IPS DF 6.9 (cell line): ENCODE data around the gene SSC5D.

ENCODE experiments used
- DNase-seq: peaks from one replicate; pipeline ENCODE4 v3.0.0-alpha.2; 2013; ENCODE audit warnings: low read depth, low spot score
- H3K27ac ChIP-seq: one replicate; pipeline ENCODE4 v1.5.1; 2013; ENCODE audit warnings: low read length, control low read depth
- H3K27me3 ChIP-seq: 2 replicates; pipeline ENCODE4 v1.6.1; 2013; ENCODE audit warnings: mild to moderate bottlenecking, low read length; ENCODE audit not compliant: control insufficient read depth, insufficient read depth
- H3K36me3 ChIP-seq: 2 replicates; pipeline ENCODE4 v1.6.1; 2013; ENCODE audit warnings: low read length; ENCODE audit not compliant: control insufficient read depth, insufficient read depth
- H3K4me1 ChIP-seq: 2 replicates; pipeline ENCODE4 v1.6.1; 2013; ENCODE audit warnings: low read length; ENCODE audit not compliant: control insufficient read depth, insufficient read depth
- H3K4me3 ChIP-seq: 2 replicates; pipeline ENCODE4 v1.5.1; 2013; ENCODE audit warnings: mild to moderate bottlenecking, low read length
- H3K9me3 ChIP-seq: 2 replicates; pipeline ENCODE4 v1.6.1; 2013; ENCODE audit warnings: low read length, inconsistent platforms; ENCODE audit not compliant: control insufficient read depth, insufficient read depth
- WGBS: extraction: QIAGEN DNeasy Blood & Tissue Kit; methylation state at CpG from one replicate; pipeline ENCODE4 v1.1.7; 2013; ENCODE audit warnings: mixed read lengths, missing lambda C conversion rate; ENCODE audit not compliant: insufficient read length, insufficient coverage; 5-methylcytosine and 5-hydroxymethylcytosine counted together

The SSC5D gene

GRCh38 chr19:55541091-55541490 lies 52.9 kb downstream of the SSC5D start:
- Histone ChIP-seq H3K4me3 (no peak overlapping the region), H3K36me3 (no peaks in the 10 kb centered on the region; the same call in 1 of the 2 replicates), H3K9me3 (no peaks in the 10 kb centered on the region), H3K27me3 (no peaks in the 10 kb centered on the region), H3K27ac (no peak overlapping the region), H3K4me1 (peaks cover 5% of the 10 kb centered on the region)
- no peak for DNase-seq
- no CpG with 5 or more reads among the region's 19 CpGs for WGBS

GRCh38 chr19:55542292-55542855 lies 54.1 kb downstream of the SSC5D start:
- 100% methylated on average over 7 of the region's 7 CpGs for WGBS
- Histone ChIP-seq H3K27me3 (no peaks in the 10 kb centered on the region), H3K9me3 (no peaks in the 10 kb centered on the region), H3K36me3 (no peaks in the 10 kb centered on the region; the same call in 1 of the 2 replicates), H3K4me3 (no peak overlapping the region), H3K27ac (no peak overlapping the region), H3K4me1 (peaks cover 6% of the 10 kb centered on the region)
- DNase-seq: no peak

GRCh38 chr19:55543567-55543966 lies 55.3 kb downstream of the SSC5D start:
- no peaks in the 10 kb centered on the region for H3K9me3 ChIP-seq
- no peak for DNase-seq
- H3K27ac ChIP-seq: no peak overlapping the region
- no peak overlapping the region for H3K4me3 ChIP-seq
- 100% methylated on average over 2 of the region's 5 CpGs for WGBS
- no peaks in the 10 kb centered on the region for H3K27me3 ChIP-seq
- no peaks in the 10 kb centered on the region; the same call in 1 of the 2 replicates for H3K36me3 ChIP-seq
- H3K4me1 ChIP-seq: peaks cover 5% of the 10 kb centered on the region; the same call in 1 of the 2 replicates

GRCh38 chr19:55544014-55544413 lies 55.8 kb downstream of the SSC5D start:
- Histone ChIP-seq H3K9me3 (no peaks in the 10 kb centered on the region), H3K36me3 (no peaks in the 10 kb centered on the region; the same call in 1 of the 2 replicates), H3K27me3 (no peaks in the 10 kb centered on the region), H3K4me3 (no peak overlapping the region), H3K4me1 (peaks cover 5% of the 10 kb centered on the region; the same call in 1 of the 2 replicates), H3K27ac (no peak overlapping the region)
- no CpG with 5 or more reads among the region's 15 CpGs for WGBS
- no peak for DNase-seq

GRCh38 chr19:55544776-55545439 lies 56.7 kb downstream of the SSC5D start:
- Histone ChIP-seq H3K27me3 (no peaks in the 10 kb centered on the region), H3K27ac (no peak overlapping the region), H3K4me3 (no peak overlapping the region), H3K36me3 (no peaks in the 10 kb centered on the region; the same call in 1 of the 2 replicates), H3K9me3 (no peaks in the 10 kb centered on the region), H3K4me1 (peaks cover 2% of the 10 kb centered on the region; the same call in 1 of the 2 replicates)
- WGBS: no CpG with 5 or more reads among the region's 23 CpGs
- DNase-seq: no peak

GRCh38 chr19:55545443-55545842 lies 57.2 kb downstream of the SSC5D start, which contains the start of gene SBK3:
Gene SBK3 (minus strand): TSS chr19:55545543. CDS start chr19:55545543, 0 bp downstream.
- no CpG with 5 or more reads among the region's 10 CpGs for WGBS
- Histone ChIP-seq H3K4me1 (0 out of 2 replicates have a peak, but pooled peaks cover 2% of the 10 kb centered on the region), H3K36me3 (no peaks in the 10 kb centered on the region; the same call in 1 of the 2 replicates), H3K9me3 (no peaks in the 10 kb centered on the region), H3K4me3 (no peak within 1 kb of the TSS), H3K27me3 (no peaks in the 10 kb centered on the region), H3K27ac (no peak within 1 kb of the TSS)
- DNase-seq: no peak

GRCh38 chr19:55546011-55546410 lies 57.8 kb downstream of the SSC5D start:
- no peaks in the 10 kb centered on the region for H3K9me3 ChIP-seq
- H3K4me3 ChIP-seq: no peak overlapping the region
- no peaks in the 10 kb centered on the region for H3K27me3 ChIP-seq
- DNase-seq: no peak
- H3K36me3 ChIP-seq: no peaks in the 10 kb centered on the region; the same call in 1 of the 2 replicates
- WGBS: no CpG with 5 or more reads among the region's 11 CpGs
- no peak overlapping the region for H3K27ac ChIP-seq
- 0 out of 2 replicates have a peak, but pooled peaks cover 2% of the 10 kb centered on the region for H3K4me1 ChIP-seq

- Histone ChIP-seq H3K4me3 (no peak overlapping the region), H3K4me1 (0 out of 2 replicates have a peak, but pooled peaks cover 2% of the 10 kb centered on the region), H3K9me3 (no peaks in the 10 kb centered on the region), H3K36me3 (no peaks in the 10 kb centered on the region; the same call in 1 of the 2 replicates), H3K27me3 (no peaks in the 10 kb centered on the region), H3K27ac (no peak overlapping the region)
- WGBS: no CpG with 5 or more reads among the region's 17 CpGs
- DNase-seq: no peak
Measured at GRCh38 chr19:55546822-55547614, 58.8 kb downstream of the SSC5D start.

- DNase-seq: no peak
- H3K27me3 ChIP-seq: no peaks in the 10 kb centered on the region
- no peaks in the 10 kb centered on the region for H3K9me3 ChIP-seq
- WGBS: no CpG with 5 or more reads among the region's 36 CpGs
- peak overlapping the region; percentile 22; the same call in 1 of the 2 replicates for H3K4me3 ChIP-seq
- 0 out of 2 replicates have a peak, but pooled peaks cover 2% of the 10 kb centered on the region for H3K4me1 ChIP-seq
- no peak overlapping the region for H3K27ac ChIP-seq
- H3K36me3 ChIP-seq: no peaks in the 10 kb centered on the region; the same call in 1 of the 2 replicates
Measured at GRCh38 chr19:55549500-55550320, 61.5 kb downstream of the SSC5D start.
